Activated CD8-positive, alpha-beta memory T cell treated with anti-CD3 and anti-CD28 coated beads for 48 hours (primary cell): ENCODE results near the gene MED13.
"Not testable (repeated sequence)": the region's sequence is repeated elsewhere in the genome, so short reads cannot be mapped to it uniquely, and the experiment has no call there.

Experiments
- DNase-seq, 3 experiments: peaks; one replicate each; pipeline ENCODE4 v3.0.0-alpha.2; 2020; ENCODE audit warnings: low read depth in 2 of 3, low spot score in 2 of 3

Gene MED13

GRCh38 chr17:62057696-62058095 lies 7.4 kb downstream of the MED13 start:
- no peak for DNase-seq

- no peak for DNase-seq
Observed at GRCh38 chr17:62052765-62053338, 12.2 kb downstream of the MED13 start.

DNA sequence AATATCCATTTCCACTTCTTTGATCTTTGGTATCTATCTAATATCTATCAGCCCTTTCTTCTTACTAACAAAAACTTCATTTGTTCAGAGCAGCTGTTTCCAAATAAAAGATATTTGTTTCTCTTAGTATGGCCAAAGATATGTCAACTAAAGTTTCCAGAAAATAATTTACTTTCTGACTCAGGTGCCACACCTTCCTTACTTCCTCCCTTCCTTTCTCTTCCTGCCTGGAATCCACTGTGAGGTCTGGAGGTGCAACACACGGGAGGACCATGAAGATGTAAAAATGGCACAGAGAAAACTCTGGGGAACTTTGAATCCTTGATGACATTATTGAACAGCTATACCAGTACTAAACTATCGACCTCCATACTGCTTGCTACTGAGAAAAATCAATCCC lies 14.0 kb downstream of the MED13 start:
- no peak for DNase-seq

- no peak for DNase-seq
Observed at GRCh38 chr17:62049299-62049698, 15.8 kb downstream of the MED13 start.

- no peak for DNase-seq
Observed at GRCh38 chr17:62048262-62048661, 16.8 kb downstream of the MED13 start.

- DNase-seq: no peak
Observed at GRCh38 chr17:62045517-62045916, 19.6 kb downstream of the MED13 start.

GRCh38 chr17:62045109-62045508 lies 20.0 kb downstream of the MED13 start:
- DNase-seq: no peak

DNA sequence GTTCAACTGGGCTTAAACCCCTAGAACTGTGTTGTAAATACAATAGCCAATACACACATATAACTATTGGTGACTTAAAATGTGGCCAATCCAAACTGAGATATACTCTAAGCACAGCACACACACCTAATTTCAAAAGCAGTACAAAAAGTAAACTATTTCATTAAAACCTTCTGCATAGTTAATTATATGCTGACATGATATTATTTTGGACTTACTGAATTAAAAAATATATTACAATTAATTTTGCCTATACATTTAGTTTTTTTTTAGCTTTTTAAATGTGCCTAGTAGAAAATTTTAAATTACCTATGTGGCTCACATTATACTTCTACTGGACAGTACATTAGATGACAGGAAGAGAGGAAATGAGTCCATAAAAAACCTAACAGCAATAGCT lies 21.5 kb downstream of the MED13 start:
- DNase-seq: no peak

DNA sequence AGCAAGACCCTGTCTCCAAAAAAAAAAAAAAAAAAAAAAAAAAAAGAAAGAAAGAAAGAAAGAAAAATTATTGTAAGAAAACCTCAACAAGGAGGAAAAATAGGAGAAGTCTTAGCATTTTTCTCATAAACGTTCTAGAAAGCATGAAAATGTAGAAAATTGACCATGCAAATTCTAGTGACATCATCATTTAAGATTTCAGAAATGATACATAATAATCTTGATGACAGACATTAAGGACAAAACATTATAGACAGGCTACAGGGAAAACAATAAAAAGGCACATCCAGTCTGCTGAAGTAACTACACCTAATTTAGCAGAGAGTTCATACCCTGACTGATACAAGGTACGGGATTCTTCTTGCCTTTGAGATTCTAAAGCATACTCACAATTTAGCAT lies 21.9 kb downstream of the MED13 start:
- no peak for DNase-seq

DNA sequence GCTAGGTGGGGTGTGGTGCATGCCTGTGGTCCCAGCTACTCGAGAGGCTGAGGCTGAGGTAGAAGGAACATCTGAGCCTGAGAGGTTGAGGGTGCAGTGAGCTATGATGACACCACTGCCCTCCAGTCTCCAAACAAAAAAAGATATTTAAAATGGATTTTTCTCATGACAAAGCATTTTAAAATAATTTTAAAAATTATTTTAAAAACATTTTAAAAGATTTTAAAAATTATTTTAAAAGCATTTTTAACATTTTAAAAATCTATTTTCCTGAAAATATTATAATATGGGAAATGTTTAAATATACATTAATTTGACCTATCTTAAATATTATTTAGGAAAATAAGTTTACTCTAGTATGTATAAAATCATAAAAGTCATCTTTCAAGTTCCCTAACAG lies 26.8 kb downstream of the MED13 start:
- no peak for DNase-seq

GRCh38 chr17:62033317-62033716 lies 31.8 kb downstream of the MED13 start:
- no peak for DNase-seq

DNA sequence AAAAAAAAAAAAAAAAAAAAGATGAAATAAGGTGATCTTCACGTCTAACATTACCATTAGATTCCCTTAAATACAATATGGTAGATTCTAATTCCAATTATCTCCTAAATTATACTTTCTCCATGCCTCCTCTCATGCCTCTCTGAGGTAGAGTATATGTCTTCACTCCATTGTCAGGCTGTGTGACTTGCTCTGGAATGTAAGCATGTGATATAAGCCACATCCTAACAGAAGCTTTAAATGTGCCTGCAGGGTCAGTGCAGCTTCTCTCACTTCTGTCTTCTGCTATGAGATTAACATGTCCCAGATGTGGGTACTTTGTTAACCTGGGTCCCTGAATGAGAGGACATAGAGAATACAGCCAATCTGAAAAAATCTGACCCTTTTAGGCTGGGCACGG lies 32.6 kb downstream of the MED13 start:
- DNase-seq: no peak

DNA sequence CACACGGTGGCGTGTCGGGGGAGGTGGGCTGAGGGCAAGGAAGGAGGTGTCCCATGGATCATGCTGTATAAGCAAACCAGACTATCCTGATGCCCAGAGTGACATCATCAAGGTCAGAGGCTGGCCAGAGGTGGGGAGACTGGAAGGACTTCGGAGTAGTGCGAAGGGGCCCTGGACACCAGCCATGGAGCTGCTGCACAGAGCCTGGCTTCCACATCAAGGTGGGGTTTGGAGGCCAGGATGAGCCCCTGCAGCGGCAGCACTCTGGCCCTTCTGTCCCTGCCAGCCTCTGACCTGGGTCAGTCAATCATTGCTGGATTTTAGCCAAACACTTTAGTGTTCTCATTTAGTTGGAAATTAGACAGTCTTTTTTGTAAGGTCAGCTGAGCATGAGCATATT lies 34.8 kb downstream of the MED13 start:
- DNase-seq: no peak

DNA sequence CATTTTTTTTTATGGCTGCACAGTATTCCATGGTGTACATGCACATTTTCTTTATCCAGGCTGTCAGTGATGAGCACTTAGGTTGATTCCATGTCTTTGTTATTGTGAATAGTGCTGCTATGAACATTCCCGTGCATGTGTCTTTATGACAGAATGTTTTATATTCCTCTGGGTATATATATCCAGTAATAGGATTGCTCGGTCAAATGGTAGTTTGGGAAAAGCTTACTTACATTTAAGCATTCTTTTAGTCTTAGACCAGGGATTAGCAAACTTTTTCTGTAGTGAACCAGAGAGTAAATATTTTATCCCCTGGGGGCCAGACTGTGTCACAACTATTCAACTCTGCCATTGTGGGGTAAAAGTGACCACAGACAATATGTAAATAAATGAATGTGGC lies 40.2 kb downstream of the MED13 start:
- no peak for DNase-seq

DNA sequence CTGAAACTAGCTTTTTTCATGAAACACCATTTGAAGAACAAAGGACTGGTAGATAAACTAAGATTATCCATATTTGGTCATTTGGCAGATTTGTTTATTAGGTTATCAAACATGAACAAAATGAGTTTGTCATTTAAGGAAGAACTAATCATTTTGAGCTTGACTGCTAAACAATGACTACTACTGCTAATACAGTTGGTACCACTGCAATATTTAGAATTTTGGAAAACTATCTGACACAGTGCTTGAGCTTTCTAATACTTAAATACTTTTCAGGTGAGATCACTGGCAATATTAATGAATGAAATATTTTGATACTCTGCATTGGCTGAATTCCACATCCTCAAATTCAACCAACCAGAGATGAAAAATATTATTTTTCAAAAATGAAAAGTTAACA lies 47.2 kb downstream of the MED13 start:
- DNase-seq: no peak

GRCh38 chr17:62017496-62017895 lies 47.6 kb downstream of the MED13 start:
- DNase-seq: no peak

DNA sequence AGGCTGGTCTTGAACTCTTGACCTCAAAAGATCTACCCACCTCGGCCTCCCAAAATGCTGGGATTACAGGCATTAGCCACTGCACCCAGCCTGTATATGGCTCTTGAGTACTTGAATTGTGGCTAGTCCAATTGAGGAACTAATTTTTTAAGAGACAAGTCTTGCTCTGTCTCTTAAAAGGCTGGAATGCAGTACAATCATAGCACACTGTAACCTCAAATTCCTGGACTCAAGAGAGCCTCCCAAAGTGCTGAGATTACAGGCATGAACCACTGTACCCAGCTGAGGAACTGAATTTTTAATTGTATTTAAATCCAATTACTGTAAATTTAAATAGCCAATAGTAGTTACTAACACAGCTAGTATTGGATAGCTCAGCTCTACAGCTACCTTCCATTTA lies 50.6 kb downstream of the MED13 start:
- no peak for DNase-seq

DNA sequence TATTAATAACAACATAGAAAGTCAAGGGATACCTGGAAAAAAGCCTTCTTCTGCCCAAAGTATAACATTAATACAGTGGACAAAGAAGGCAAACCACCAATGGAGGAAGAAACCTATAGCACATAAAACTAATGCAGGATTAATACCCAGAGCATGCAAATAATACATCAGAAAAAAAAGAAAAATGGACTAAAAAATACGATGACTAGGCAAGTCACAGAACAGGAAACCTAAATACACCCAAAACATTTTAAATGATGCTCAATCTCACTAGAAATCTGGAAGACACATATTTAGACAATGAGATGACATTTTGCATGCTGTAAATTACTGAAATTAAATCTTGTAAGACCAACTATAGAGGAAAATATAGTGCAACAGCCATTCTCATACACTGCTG lies 55.9 kb downstream of the MED13 start:
- DNase-seq: no peak

DNA sequence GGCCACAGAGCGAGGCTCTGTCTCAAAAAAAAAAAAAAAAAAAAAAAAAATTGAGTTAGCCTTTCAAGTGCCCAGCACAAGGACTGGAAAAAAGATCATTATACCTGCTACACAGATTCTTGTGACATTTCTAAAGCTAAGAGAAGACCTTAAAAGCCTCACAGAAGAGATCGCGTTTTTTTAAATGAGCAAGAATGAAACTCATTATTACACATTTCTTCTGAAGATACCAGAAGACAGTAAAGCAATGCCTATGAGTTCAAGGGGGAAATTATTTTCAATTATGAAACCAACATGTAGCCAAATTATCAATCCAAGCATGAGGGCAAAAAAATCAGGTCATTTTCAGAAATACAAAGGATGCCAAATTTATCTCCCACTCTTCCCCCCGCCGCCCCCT lies 56.8 kb downstream of the MED13 start:
- no peak for DNase-seq

- DNase-seq: no peak
Observed at GRCh38 chr17:62004388-62004787, 60.7 kb downstream of the MED13 start.

DNA sequence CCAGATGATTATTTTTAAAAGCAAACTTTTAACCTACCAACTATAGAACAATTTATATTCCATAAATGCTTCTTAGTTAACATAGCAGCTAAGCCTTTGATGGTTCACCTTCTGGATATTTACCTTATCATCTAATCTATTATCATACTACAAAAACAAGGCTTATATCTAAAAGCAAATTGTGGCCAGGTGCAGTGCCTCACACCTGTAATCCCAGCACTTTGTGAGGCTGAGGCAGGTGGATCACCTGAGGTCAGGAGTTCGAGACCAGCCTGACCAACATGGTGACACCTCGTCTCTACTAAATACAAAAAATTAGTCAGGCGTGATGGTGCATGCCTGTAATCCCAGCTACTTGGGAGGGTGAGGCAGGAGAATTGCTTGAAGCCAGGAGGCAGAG lies 61.9 kb downstream of the MED13 start:
- not testable (repeated sequence) for DNase-seq

DNA sequence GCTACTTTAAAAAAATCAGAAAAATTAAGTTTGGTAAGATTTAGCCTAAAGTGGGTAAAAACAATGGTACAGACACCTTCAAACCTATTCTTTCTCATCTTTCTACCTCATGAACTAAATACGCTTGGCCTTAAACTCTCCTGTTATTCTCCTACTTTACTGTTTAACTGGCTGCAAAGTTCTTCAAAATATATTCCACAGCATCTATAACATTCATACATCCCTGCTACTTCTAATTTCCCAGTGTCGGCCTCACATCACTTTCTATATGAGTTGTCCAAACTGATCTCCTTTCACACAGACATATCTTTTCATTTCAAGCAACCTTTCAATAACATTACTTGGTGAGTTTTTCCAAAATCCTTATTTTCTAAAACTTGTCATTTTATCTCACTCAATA lies 64.0 kb downstream of the MED13 start:
- DNase-seq: no peak

GRCh38 chr17:62000186-62000585 lies 64.9 kb downstream of the MED13 start:
- no peak for DNase-seq

GRCh38 chr17:61998534-61998933 lies 66.5 kb downstream of the MED13 start:
- not testable (repeated sequence) for DNase-seq
